ENCODE measurements around the gene GTPBP6.

DNA sequence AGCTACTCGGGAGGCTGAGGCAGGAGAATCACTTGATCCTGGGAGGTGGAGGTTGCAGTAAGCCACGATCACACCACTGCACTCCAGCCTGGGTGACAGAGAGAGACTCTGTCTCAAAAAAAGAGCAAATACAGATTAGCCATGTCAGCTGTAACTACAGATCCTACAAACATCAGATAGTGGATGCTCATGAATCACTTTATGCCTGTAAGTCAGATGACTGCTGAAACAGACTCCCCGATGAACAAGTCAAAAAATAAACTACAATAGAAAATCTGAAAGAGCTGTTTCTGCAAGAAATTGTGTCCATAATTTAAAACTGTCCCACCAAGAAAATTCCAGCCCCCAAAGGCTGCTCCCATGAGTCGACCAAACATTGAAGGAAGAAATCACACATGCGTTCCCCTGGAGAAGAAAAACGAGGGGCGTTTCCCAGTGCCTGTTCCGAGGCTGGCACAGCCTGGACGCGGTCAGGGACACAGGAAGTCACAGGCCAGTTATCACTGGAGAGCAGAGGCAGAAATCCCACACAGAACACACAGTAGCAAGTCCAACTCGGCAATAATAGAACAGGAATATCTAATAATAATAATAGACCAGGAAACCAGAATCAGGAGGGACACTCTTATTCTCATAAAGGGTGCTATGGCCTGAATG, 30.0 kb upstream of the GTPBP6 start:
- TF ChIP-seq, protein P1, sequence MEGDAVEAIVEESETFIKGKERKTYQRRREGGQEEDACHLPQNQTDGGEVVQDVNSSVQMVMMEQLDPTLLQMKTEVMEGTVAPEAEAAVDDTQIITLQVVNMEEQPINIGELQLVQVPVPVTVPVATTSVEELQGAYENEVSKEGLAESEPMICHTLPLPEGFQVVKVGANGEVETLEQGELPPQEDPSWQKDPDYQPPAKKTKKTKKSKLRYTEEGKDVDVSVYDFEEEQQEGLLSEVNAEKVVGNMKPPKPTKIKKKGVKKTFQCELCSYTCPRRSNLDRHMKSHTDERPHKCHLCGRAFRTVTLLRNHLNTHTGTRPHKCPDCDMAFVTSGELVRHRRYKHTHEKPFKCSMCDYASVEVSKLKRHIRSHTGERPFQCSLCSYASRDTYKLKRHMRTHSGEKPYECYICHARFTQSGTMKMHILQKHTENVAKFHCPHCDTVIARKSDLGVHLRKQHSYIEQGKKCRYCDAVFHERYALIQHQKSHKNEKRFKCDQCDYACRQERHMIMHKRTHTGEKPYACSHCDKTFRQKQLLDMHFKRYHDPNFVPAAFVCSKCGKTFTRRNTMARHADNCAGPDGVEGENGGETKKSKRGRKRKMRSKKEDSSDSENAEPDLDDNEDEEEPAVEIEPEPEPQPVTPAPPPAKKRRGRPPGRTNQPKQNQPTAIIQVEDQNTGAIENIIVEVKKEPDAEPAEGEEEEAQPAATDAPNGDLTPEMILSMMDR (IDR thresholded peaks at IDR 0.05), result no peak
- no peak for TF ChIP-seq POLR2A (IDR thresholded peaks at IDR 0.05)

All from adrenal gland (tissue), 5 donors.